Limb (tissue), 2 donors: ENCODE data around the gene DEXI.
A peak's percentile ranks its signal among the peaks of the same experiment; 100 is the strongest.

Experiments
- DNase-seq, 2 donors: peaks; one replicate each; pipeline ENCODE4 v3.0.0-alpha.2; 2016; ENCODE audit errors: extremely low spot score in 2 of 2

The DEXI gene

DNA sequence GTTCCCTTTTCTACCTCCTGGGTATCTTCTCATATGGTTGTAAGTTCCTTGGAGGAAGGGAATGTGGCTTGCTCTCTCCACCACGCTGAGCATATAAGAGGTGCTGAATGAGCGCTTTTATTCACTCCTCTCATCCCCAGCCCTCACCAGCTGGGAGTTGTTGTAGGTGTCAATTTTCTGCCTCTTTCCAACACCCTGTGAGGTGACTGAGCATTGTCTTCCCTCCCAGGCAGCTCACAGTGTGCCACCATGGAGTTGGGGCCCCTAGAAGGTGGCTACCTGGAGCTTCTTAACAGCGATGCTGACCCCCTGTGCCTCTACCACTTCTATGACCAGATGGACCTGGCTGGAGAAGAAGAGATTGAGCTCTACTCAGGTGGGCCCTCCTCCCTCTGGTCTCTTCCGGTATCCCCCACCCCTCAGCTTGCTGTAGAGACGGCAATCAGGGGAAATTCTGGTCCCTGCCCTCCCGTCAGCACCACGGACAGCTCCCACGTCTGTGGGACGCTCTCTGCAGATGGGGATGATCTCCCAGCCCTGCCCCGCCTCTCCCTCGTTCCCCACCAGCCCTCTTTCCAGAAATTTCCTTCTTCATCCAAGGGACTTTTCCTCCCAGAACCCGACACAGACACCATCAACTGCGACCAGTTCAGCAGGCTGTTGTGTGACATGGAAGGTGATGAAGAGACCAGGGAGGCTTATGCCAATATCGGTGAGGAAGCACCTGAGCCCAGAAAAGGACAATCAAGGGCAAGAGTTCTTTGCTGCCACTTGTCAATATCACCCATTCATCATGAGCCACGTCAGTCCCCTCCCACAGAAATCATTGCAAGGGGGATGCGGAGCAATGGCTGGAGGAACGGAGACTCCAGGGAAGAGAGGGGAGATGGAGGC is 47.0 kb downstream of the DEXI start:
- DNase-seq, result peak; percentile 36 to 78

DNA sequence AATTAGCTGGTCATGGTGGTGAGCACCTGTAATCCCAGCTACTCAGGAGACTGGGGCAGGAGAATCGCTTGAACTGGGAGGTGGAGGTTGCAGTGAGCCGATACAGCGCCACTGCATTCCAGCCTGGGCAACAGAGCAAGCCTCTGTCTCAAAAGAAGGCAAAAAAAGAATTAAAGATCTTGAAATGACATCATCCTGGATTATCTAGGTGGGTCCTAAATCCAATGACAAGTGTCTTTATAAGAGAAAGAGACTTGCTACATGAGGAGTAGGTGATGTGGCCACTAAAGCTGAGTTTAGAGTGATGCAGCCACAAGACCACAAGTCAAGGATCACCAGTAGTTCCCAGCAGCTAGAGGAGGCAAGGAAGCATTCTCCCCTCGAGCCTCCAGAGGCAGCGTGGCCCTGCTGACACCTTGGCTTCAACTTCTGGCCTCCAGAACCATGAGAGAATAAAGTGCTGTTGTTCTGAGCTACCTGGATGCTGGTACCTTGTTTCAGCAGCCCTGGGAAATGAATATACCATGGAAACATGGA is 49.4 kb downstream of the DEXI start:
- no peak for DNase-seq

DNA sequence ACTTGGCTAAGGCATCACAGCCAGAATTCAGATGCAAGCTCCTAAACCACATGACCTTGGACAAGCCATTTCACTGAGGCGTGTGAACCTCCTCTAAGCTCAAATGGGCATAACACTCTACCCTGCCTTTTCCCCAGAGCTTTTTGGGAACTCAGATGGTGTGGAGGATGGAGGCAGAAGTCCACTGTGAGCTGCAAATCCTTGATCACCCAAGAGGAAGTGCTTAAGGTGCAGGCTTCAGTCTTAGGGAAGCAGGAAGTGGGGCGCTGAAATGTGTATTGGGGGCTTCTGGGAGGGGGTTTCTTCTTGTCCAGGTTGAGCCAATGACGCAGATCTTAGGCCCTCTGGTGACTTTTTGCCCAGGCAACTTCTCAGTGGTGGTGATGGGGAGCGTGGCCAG is 52.4 kb downstream of the DEXI start:
- DNase-seq, result no peak

DNA sequence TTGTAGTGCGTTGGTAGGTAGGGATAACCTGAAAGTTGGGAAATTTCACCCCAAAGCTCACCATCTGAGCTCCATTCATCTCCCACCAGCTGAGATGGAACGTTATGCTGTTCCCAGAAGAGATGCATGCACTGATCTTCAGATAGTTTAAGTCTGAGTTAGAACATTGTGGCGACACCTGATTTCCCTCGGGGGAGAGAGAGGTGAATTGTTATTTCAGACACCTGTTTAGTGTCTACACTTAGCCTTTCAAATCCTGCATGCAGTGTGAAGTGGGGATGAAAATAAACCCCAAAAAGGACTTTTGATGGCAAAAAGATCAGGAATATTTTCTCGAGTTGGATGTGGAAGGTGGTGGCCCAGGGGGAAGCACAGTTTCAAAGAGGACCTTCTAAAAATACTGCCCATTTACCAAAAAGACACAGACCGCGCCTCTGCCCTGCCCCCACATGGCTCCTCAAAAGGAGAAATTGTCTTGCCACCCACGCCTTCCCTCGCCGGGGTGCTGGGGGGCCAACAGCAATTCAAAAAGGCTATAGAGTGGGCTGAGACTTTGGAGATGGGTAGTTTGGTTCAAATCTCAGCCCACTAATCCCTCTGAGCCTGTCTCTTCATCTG is 53.8 kb downstream of the DEXI start:
- DNase-seq, result no peak

DNA sequence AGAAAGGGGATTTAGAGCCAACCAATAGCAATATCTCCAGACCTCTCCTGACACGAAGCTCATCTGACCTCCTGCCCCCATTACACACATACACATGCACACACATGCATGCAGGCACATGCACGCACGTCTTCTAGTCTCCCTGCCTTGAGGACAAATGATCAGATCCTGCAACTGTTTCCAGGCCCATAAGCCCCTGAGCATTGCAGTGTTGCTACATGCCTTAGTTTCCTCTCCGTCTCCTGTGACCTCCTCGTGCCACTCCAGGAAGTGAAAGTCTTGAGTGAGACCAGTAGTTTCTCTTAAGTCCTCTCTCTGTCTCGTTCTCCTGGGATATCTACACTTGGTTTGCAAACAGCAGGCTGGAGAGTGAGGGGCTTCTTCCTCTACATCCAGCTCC is 57.0 kb downstream of the DEXI start:
- no peak for DNase-seq

DNA sequence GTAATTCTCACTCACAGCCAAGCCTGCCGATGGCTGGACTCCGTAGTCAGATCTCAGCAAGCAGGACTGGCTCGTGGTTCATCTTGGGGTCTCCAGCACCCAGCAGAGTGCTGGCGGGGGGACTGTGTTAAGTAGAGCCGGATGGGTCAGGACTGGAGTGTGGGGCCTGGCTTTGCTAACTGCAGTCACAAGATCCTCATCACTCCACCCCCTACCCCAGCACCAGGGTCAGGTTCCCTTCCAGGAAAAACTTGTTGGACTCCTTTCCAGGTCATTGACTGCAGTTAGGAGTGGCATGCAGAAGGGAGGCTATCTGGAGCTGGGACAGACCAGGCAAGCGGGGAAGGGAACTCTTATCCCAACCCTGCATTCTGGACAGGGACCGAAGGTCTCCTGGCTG is 59.3 kb downstream of the DEXI start:
- no peak for DNase-seq

DNA sequence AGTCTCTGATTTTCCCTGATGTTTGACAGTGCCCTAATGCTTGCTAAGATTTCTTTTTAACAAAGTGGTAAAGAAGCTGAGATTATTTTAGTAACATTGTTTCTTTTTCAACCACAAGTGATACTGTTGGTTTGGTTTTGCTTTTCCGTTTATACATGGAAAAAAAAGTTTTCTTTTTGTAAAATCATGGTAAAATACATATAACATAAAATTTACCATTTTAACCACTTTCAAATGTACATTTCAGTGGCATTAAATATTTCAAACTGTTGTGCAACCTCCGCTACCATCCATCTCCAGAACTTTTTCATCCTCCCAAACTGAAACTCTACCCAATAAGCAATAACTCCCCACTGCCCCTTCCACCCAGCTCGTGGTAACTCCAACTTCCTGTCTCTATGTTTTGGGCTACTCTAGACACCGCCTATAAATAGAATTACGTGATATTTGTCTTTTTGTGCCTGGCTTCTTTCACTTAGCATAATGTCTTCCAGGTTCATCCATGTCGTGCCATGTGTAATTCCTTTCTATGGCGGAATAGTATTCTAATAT is 60.7 kb downstream of the DEXI start:
- no peak for DNase-seq

DNA sequence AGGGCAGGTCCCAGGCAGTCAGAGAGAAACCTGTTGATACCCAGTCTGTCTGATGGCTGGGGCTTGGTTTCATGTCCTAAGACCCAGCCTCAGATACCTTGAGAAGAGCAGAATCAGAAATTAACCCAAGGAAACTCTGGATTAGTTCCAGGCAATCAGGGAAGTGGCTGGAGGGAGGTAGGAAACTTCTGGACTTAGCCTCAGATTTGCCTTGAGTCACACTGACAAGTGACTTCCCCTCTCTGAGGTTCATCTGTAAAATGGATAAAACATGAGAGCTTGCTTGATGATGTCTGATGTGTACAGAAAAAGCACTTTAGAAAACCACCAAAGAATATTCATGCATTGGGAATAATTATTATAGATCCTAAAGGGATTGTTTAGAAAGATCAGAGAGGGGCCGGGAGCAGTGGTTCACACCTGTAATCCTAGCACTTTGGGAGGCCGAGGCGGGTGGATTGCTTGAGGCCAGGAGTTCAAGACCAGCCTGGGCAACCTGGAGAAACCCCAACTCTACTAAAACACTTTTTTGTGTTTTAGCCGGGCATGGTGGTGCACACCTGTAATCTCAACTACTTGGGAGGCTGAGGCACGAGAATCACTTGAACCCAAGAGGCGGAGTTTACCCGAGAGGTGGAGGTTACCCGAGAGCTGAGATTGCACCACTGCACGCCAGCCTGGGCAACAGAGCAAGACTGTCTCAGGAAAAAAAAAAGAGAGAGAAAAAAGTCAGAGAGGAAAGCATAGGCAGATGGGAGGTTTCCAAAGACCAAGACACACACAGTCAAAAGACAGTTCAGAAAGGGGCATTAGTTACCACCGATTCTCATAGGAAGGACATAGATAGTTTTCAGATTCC is 61.4 kb downstream of the DEXI start:
- DNase-seq, result no peak

DNA sequence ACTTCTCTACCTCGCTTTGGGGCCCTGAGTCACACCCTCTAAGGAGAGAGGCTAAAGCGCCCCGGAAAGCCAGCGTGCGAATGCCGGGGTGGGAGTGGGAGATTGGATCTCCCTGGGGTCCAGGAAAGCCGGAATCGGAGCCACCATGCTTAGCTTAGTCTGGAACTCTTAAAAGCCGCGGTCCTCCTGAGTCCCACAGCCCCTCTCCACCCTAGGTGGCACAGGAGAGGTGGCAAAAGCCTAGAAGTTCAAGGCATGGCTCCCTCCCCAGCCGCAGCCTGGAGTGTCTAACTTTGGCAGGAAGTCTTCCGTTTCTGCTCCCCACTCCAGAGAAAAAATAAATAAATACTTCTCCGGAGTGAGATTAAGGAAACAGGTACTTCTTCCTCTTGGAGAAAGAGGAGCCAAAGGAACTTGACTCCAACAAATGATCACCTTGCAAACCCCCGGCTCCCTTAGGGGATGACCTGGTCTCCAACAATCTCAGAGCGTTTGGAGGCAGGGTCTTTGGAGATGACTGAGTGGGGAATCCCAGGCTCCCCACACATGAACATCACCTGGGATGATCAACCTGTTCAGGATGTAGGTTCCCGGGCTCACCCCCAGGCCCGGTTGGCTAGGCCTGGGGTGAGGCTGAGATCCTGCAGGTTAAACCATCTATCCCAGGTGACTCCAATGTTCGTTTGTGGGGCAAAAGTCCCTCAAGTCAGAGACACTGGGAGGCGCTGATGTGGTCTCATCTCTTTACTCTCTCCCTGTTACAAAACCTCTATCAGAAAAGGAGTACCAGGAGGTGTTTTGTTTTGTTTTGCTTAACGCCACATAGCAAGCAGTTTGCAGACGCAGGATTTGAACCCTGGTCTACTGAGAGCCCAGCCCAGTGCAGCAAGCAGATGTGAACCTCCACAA is 62.3 kb downstream of the DEXI start:
- DNase-seq, result no peak
